Breast epithelium (tissue), 4 donors: Measurements from ENCODE around the gene ATG3. TPM values are rescaled to one million over a fixed set of nuclear protein-coding genes. Genes with fewer than 3 reads are reported as not detected.
A peak's percentile ranks its signal among the peaks of the same experiment; 100 is the strongest.

Experiments used
- DNase-seq, 2 donors: peaks; one replicate each; pipeline ENCODE4 v3.0.0-alpha.2; 2019; ENCODE audit warnings: low spot score in 2 of 2
- H3K27ac ChIP-seq, 2 donors: fragments of 200-600 bp; sonication (generic) in 1 of 2; one replicate each; pipeline ENCODE4 v1.5.1; 2016 to 2019; ENCODE audit warnings: mild to moderate bottlenecking in 1 of 2
- H3K27me3 ChIP-seq, 2 donors: fragments of 200-600 bp; sonication (generic) in 1 of 2; one replicate each; pipeline versions ENCODE4 v1.5.1 to v1.6.0; 2017 to 2019; ENCODE audit warnings: control low read depth in 1 of 2, mild to moderate bottlenecking in 1 of 2
- H3K36me3 ChIP-seq: fragments of 200-600 bp; one replicate; pipeline ENCODE4 v1.5.1; 2019
- H3K4me1 ChIP-seq, 2 donors: fragments of 200-600 bp; sonication (generic); one replicate each; pipeline ENCODE4 v1.5.1; 2016 to 2019; ENCODE audit warnings: control low read depth in 1 of 2
- H3K4me3 ChIP-seq, 3 donors: fragments of 200-600 bp; sonication (generic); 1 replicate in 2 of 3; 2 replicates in 1 of 3; pipeline ENCODE4 v1.5.1; 2016 to 2019; ENCODE audit warnings: mild to moderate bottlenecking in 3 of 3, moderate library complexity in 2 of 3
- H3K9me3 ChIP-seq, 2 donors: fragments of 200-600 bp; sonication (generic) in 1 of 2; one replicate each; pipeline ENCODE4 v1.5.1; 2016 to 2019; ENCODE audit warnings: control low read depth in 1 of 2
- CTCF ChIP-seq, 3 donors: fragments of 450-650 bp; IDR thresholded peaks; one replicate each; pipeline ENCODE4 v1.5.1; 2016 to 2017; ENCODE audit warnings: antibody characterized with exemption in 3 of 3, mild to moderate bottlenecking in 3 of 3, moderate library complexity in 3 of 3
- POLR2A ChIP-seq: fragments of 450-650 bp; IDR thresholded peaks from one replicate; pipeline ENCODE4 v1.6.1; 2016; ENCODE audit warnings: antibody characterized with exemption, mild to moderate bottlenecking, moderate library complexity
- POLR2AphosphoS5 ChIP-seq, 3 donors: sonication (generic); formaldehyde crosslinking; IDR thresholded peaks; one replicate each; pipeline ENCODE4 v1.6.1; 2017; ENCODE audit warnings: antibody characterized with exemption in 3 of 3
- intact Hi-C: fragments of 100-400 bp; cut with DNase I; formaldehyde crosslinking; loops from one replicate; pipeline ENCODE4 v1.15.1; 2023; ENCODE audit warnings: low total_unique reads
- total RNA-seq, 3 donors: library from RNA; depleted of rRNA; stranded (reverse); fragments of >200 nt; gene quantifications; one replicate each; pipeline ENCODE4 v1.1.0, GENCODE V29; 2016

The ATG3 gene
- total RNA-seq, 3 donors from 2014 or later, result 62.6 to 97.9 (median 68.2) TPM

- TF ChIP-seq CTCF (IDR thresholded peaks at IDR 0.05), result no peak
- no peaks in the 10 kb centered on the region for H3K36me3 ChIP-seq
Observed at GRCh38 chr3:112593258-112593657, 31.5 kb upstream of the ATG3 start.

DNA sequence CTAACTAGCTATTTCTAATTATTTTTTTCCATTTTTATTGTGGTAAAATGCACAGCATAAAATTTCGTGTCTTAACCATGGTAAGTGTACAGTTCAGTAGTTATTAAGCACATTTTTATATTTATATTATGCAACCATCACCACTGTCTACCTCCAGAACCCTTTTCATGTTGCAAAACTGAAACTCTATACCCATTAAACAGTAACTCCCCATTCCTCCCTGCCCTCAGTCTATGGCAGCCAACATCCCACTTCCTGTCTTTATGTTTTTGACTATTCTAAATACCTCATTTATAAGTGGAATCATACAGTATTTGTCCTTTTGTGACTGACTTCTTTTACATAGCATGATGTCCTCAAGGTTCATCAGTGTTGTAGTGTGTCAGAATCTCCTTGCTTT, 25.6 kb upstream of the ATG3 start:
- no peaks in the 10 kb centered on the region for H3K4me1 ChIP-seq
- intact Hi-C loops, result no loop called here
- no peak overlapping the region for H3K4me3 ChIP-seq
- H3K27ac ChIP-seq, result no peak overlapping the region
- TF ChIP-seq CTCF (IDR thresholded peaks at IDR 0.05), result no peak
- no peak for TF ChIP-seq POLR2AphosphoS5 (IDR thresholded peaks at IDR 0.05)
- TF ChIP-seq POLR2A, result no peak
- no peak for DNase-seq
- no peaks in the 10 kb centered on the region for H3K9me3 ChIP-seq
- no peaks in the 10 kb centered on the region for H3K27me3 ChIP-seq
- no peaks in the 10 kb centered on the region for H3K36me3 ChIP-seq

More at GRCh38 chr3:112593258-112593657, 31.5 kb upstream of the ATG3 start:
- Histone ChIP-seq H3K27me3 (no peaks in the 10 kb centered on the region), H3K27ac (no peak overlapping the region), H3K4me3 (no peak overlapping the region), H3K4me1 (no peaks in the 10 kb centered on the region), H3K9me3 (peaks cover 0 to 4% of the 10 kb centered on the region in 2 donors)
- no peak for DNase-seq
- intact Hi-C loops, result no loop called here

GRCh38 chr3:112585782-112586181, 24.0 kb upstream of the ATG3 start:
- DNase-seq, result no peak
- TF ChIP-seq POLR2AphosphoS5 (IDR thresholded peaks at IDR 0.05) (no peak), POLR2A (no peak)
- H3K4me3 ChIP-seq, result no peak overlapping the region
- H3K27ac ChIP-seq, result no peak overlapping the region
- no peaks in the 10 kb centered on the region for H3K9me3 ChIP-seq
- no peaks in the 10 kb centered on the region for H3K36me3 ChIP-seq
- H3K4me1 ChIP-seq, result no peaks in the 10 kb centered on the region
- no peaks in the 10 kb centered on the region for H3K27me3 ChIP-seq
- intact Hi-C loops, result no loop called here

GRCh38 chr3:112583105-112583504, 21.3 kb upstream of the ATG3 start:
- Histone ChIP-seq H3K27ac (no peak overlapping the region), H3K4me3 (no peak overlapping the region), H3K27me3 (no peaks in the 10 kb centered on the region), H3K4me1 (no peaks in the 10 kb centered on the region), H3K9me3 (no peaks in the 10 kb centered on the region), H3K36me3 (no peaks in the 10 kb centered on the region)
- no peak for TF ChIP-seq POLR2AphosphoS5 (IDR thresholded peaks at IDR 0.05)
- TF ChIP-seq CTCF (IDR thresholded peaks at IDR 0.05), result no peak
- no peak for TF ChIP-seq POLR2A
- no peak for DNase-seq
- intact Hi-C loops, result no loop called here

GRCh38 chr3:112582244-112582874, 20.6 kb upstream of the ATG3 start:
- no peak for DNase-seq
- TF ChIP-seq CTCF (IDR thresholded peaks at IDR 0.05) (peak in 1 of 3 donors; percentile 61), POLR2AphosphoS5 (IDR thresholded peaks at IDR 0.05) (no peak)
- H3K27ac ChIP-seq, result no peak overlapping the region
- H3K9me3 ChIP-seq, result no peaks in the 10 kb centered on the region
- H3K36me3 ChIP-seq, result no peaks in the 10 kb centered on the region
- no peaks in the 10 kb centered on the region for H3K27me3 ChIP-seq
- intact Hi-C loops, result no loop called here
- no peaks in the 10 kb centered on the region for H3K4me1 ChIP-seq
- no peak overlapping the region for H3K4me3 ChIP-seq

- Histone ChIP-seq H3K27ac (no peak overlapping the region), H3K36me3 (no peaks in the 10 kb centered on the region), H3K27me3 (no peaks in the 10 kb centered on the region), H3K4me1 (no peaks in the 10 kb centered on the region), H3K9me3 (no peaks in the 10 kb centered on the region), H3K4me3 (no peak overlapping the region)
- no peak for DNase-seq
- TF ChIP-seq POLR2A, result no peak
- TF ChIP-seq POLR2AphosphoS5 (IDR thresholded peaks at IDR 0.05), result no peak
- no peak for TF ChIP-seq CTCF (IDR thresholded peaks at IDR 0.05)
- intact Hi-C loops, result no loop called here
Observed at GRCh38 chr3:112579697-112580096, 17.9 kb upstream of the ATG3 start.
